Ovary (tissue), 9 donors: ENCODE data around the gene GPC6. TPM values are rescaled to one million over a fixed set of nuclear protein-coding genes. Genes with fewer than 3 reads are reported as not detected.

ENCODE experiments used
- DNase-seq, 5 donors: peaks; one replicate each; pipeline ENCODE4 v3.0.0-alpha.2; 2019 to 2020
- H3K27ac ChIP-seq, 2 donors: fragments of 200-600 bp; one replicate each; pipeline versions ENCODE4 v1.5.1 to v1.8.0; 2019 to 2022
- H3K27me3 ChIP-seq: fragments of 200-600 bp; one replicate; pipeline ENCODE4 v1.8.0; 2022
- H3K36me3 ChIP-seq: fragments of 200-600 bp; sonication (generic); one replicate; pipeline ENCODE4 v1.5.1; 2019
- H3K4me1 ChIP-seq: one replicate; pipeline ENCODE4 v1.8.1; 2013; ENCODE audit warnings: mild to moderate bottlenecking, moderate library complexity; ENCODE audit not compliant: insufficient read depth
- H3K4me3 ChIP-seq: fragments of 200-600 bp; sonication (generic); one replicate; pipeline ENCODE4 v1.5.1; 2017
- H3K9me3 ChIP-seq, 2 donors: fragments of 200-600 bp in 1 of 2; sonication (generic) in 1 of 2; one replicate each; pipeline versions ENCODE4 v1.5.1 to v1.8.1; 2013 to 2019; ENCODE audit warnings: mild to moderate bottlenecking in 1 of 2, moderate library complexity in 1 of 2
- EP300 ChIP-seq: sonication (generic); formaldehyde crosslinking; IDR thresholded peaks from one replicate; pipeline ENCODE4 v1.6.1; 2017; ENCODE audit warnings: antibody characterized with exemption
- POLR2A ChIP-seq: fragments of 450-650 bp; IDR thresholded peaks from one replicate; pipeline ENCODE4 v1.6.1; 2017; ENCODE audit warnings: antibody characterized with exemption, mild to moderate bottlenecking, moderate library complexity
- whole genome bisulfite sequencing, 3 donors: extraction: QIAGEN DNeasy Blood & Tissue Kit in 1 of 3; methylation state at CpG; one replicate each; pipeline versions ENCODE4 v1.1.5 to v1.1.7; 2013 to 2017; 5-methylcytosine and 5-hydroxymethylcytosine counted together
- intact Hi-C, 4 donors: fragments of 100-400 bp; cut with DNase I; formaldehyde crosslinking; loops; one replicate each; pipeline versions ENCODE4 v1.11.0 to v1.15.1; 2022 to 2023
- polyA plus RNA-seq, 2 donors: library from polyadenylated mRNA; stranded (reverse); fragments of 200-250 nt in 1 of 2; fragments of 350-450 nt in 1 of 2; fragmentation: Illumina TruSeq in 1 of 2; extraction: RNeasy Lipid Tissue Mini Kit (QIAGEN cat#74804) in 1 of 2; gene quantifications; one replicate each; pipeline ENCODE4 v1.2.3, GENCODE V29; 2013 to 2014
- total RNA-seq, 7 donors: library from RNA; depleted of rRNA in 2 of 7; stranded (reverse); fragments of >200 nt in 2 of 7; fragmentation: NEBNext Ultra II Directional in 3 of 7; extraction: Animal tissue kit (Norgen Biotek cat#: 25700) in 3 of 7; gene quantifications; one replicate each; pipeline versions ENCODE4 v1.1.0 to v1.2.4, GENCODE V29; 2016 to 2023
- TF ChIP-seq, protein P1 (sequence below), 3 donors: fragments of 450-650 bp in 2 of 3; fragments of 200-600 bp in 1 of 3; IDR thresholded peaks; one replicate each; pipeline versions ENCODE4 v1.5.1 to v1.8.0; 2016 to 2022; ENCODE audit warnings: antibody characterized with exemption in 3 of 3, mild to moderate bottlenecking in 1 of 3
- donor health status: DM: no; HTN: no; CAD: no; lungs with moderate emphysema.
- donor health status: DM: no; HTN: no; CAD: no.
- donor health status: Bipolar disorder and iron deficiency.
- donor health status: DM: yes; HTN: yes; CAD: no.
- donor health status: DM: no; HTN: no; CAD: no.
- donor health status: DM: yes; HTN: yes; CAD: no.

Gene GPC6
- total and polyA plus RNA-seq, 9 donors = 4.3 to 22.3 (median 17.9) TPM

DNA sequence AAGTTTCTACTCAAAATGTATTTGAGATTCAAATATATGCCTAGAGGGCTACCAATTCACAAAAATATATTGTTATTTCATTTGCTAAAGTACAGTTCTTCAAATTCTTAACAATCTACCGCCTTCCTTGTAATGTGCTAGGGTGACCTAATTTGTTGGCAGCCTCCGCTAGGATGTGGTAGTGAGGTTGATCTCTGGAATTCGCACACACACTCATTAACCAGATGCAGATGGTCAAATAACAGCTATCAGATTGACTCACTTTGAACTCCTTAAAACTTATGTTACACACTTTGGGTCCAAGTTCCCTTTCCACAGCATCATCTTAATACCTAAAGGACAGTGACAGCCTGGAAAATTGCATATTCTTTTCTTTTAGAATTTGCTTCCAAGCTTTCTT, 885.6 kb downstream of the GPC6 start:
- Histone ChIP-seq H3K4me1 (no peaks in the 10 kb centered on the region), H3K27ac (no peak overlapping the region), H3K9me3 (no peaks in the 10 kb centered on the region), H3K4me3 (no peak overlapping the region), H3K27me3 (no peaks in the 10 kb centered on the region), H3K36me3 (no peaks in the 10 kb centered on the region)
- intact Hi-C loops = no loop called here
- no peak for TF ChIP-seq EP300
- TF ChIP-seq, protein P1, sequence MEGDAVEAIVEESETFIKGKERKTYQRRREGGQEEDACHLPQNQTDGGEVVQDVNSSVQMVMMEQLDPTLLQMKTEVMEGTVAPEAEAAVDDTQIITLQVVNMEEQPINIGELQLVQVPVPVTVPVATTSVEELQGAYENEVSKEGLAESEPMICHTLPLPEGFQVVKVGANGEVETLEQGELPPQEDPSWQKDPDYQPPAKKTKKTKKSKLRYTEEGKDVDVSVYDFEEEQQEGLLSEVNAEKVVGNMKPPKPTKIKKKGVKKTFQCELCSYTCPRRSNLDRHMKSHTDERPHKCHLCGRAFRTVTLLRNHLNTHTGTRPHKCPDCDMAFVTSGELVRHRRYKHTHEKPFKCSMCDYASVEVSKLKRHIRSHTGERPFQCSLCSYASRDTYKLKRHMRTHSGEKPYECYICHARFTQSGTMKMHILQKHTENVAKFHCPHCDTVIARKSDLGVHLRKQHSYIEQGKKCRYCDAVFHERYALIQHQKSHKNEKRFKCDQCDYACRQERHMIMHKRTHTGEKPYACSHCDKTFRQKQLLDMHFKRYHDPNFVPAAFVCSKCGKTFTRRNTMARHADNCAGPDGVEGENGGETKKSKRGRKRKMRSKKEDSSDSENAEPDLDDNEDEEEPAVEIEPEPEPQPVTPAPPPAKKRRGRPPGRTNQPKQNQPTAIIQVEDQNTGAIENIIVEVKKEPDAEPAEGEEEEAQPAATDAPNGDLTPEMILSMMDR (IDR thresholded peaks at IDR 0.05) = no peak
- TF ChIP-seq POLR2A = no peak
- DNase-seq = no peak
- 68 to 80% (median 74%) methylated on average over 3 of the region's 3 CpGs for WGBS, 3 donors

GRCh38 chr13:94112731-94113130, 886.1 kb downstream of the GPC6 start:
- WGBS, 3 donors = 56 to 60% (median 56%) methylated on average over 2 of the region's 2 CpGs
- intact Hi-C loops = no loop called here
- TF ChIP-seq EP300 (no peak), POLR2A (no peak)
- TF ChIP-seq, protein P1 (IDR thresholded peaks at IDR 0.05) = no peak

GRCh38 chr13:94113245-94113644, 886.6 kb downstream of the GPC6 start:
- no peak for DNase-seq
- H3K27ac ChIP-seq = no peak overlapping the region
- no peak overlapping the region for H3K4me3 ChIP-seq
- no peaks in the 10 kb centered on the region for H3K27me3 ChIP-seq
- H3K4me1 ChIP-seq = no peaks in the 10 kb centered on the region
- no peaks in the 10 kb centered on the region for H3K9me3 ChIP-seq
- intact Hi-C loops = no loop called here
- no peaks in the 10 kb centered on the region for H3K36me3 ChIP-seq
- TF ChIP-seq POLR2A (no peak), EP300 (no peak)
- TF ChIP-seq, protein P1 (IDR thresholded peaks at IDR 0.05) = no peak

More at GRCh38 chr13:94112731-94113130, 886.1 kb downstream of the GPC6 start:
- no peaks in the 10 kb centered on the region for H3K27me3 ChIP-seq
- H3K36me3 ChIP-seq = no peaks in the 10 kb centered on the region
- H3K27ac ChIP-seq = no peak overlapping the region
- H3K4me1 ChIP-seq = no peaks in the 10 kb centered on the region
- H3K9me3 ChIP-seq = no peaks in the 10 kb centered on the region
- H3K4me3 ChIP-seq = no peak overlapping the region
- DNase-seq = no peak

DNA sequence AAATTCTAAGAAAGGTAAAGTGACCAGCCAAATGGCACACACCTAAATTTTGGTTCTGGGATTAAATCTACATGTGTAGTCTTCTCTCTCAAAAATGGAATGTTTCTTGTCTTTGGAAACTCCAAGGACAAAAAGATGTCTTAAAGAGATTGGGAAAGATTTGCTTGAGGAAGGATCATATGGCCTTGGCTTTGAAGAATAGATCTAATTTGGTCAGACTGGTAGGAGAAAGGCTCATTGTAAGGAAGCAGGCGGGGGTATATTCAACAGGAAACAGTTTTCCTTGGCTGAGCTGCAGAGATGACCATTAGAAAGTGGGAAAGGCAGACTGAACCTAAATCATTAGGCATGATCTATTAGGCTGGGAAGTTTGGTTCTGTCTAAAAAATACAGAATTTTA, 887.6 kb downstream of the GPC6 start:
- Histone ChIP-seq H3K27me3 (no peaks in the 10 kb centered on the region), H3K4me3 (no peak overlapping the region), H3K36me3 (no peaks in the 10 kb centered on the region), H3K9me3 (no peaks in the 10 kb centered on the region), H3K27ac (no peak overlapping the region), H3K4me1 (no peaks in the 10 kb centered on the region)
- 88 to 97% (median 93%) methylated on average over 1 of the region's 1 CpG for WGBS, 3 donors
- no peak for DNase-seq
- intact Hi-C loops = no loop called here
- TF ChIP-seq POLR2A (no peak), EP300 (no peak)
- TF ChIP-seq, protein P1 (IDR thresholded peaks at IDR 0.05) = no peak

GRCh38 chr13:94115054-94115453, 888.4 kb downstream of the GPC6 start:
- H3K4me1 ChIP-seq = no peaks in the 10 kb centered on the region
- TF ChIP-seq EP300 (no peak), POLR2A (no peak)
- TF ChIP-seq, protein P1 (IDR thresholded peaks at IDR 0.05) = no peak
- H3K27ac ChIP-seq = no peak overlapping the region
- H3K27me3 ChIP-seq = no peaks in the 10 kb centered on the region
- DNase-seq = no peak
- no peak overlapping the region for H3K4me3 ChIP-seq
- no peaks in the 10 kb centered on the region for H3K9me3 ChIP-seq
- WGBS, 3 donors = 85 to 95% (median 94%) methylated on average over 1 of the region's 1 CpG
- H3K36me3 ChIP-seq = no peaks in the 10 kb centered on the region
- intact Hi-C loops = no loop called here
